ENCODE measurements around the gene LIMS4.
"Not testable (repeated sequence)": the region's sequence is repeated elsewhere in the genome, so short reads cannot be mapped to it uniquely, and the experiment has no call there.

Gene LIMS4

GRCh38 chr2:110472171-110473058 is at the start of gene LIMS4:
Gene LIMS4 (minus strand): TSS chr2:110472816. CDS start chr2:110472778, 38 bp downstream.
- not testable (repeated sequence) for DNase-seq (ENCODE audit: low read depth); H3K4me3 ChIP-seq (ENCODE audit: low read depth, low read length)

DNA sequence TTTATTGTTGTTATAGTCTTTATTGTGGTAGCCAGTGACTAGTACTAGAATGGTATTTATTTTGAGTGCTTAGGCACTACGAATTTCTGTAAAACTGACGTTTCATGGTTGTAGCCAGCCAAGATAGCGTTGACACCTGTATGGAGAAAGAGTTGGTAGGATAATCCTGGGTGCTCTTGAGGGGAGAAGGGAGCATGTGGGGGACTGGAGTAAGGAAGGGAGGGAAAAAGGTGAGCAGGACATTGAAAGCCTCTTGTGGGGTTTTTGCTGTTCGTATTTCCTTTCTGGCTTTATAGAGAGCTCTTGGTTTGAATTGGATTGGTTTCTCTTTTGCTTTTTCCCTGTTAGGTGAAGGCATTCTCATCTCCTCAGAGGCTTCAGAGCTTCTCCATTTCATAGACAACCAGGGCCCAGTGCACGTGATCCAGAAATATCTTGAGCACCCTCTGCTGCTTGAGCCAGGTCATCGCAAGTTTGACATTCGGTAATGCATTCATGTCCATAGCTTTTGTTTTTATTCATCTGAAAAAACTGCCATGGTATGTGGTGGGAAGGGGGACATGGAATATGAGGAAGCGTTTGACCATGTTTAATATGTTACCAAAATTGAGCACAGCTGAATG is 27.2 kb upstream of the LIMS4 start:
- not testable (repeated sequence) for DNase-seq (ENCODE audit: low read depth); H3K4me3 ChIP-seq (ENCODE audit: low read depth, low read length)

- not testable (repeated sequence) for H3K4me3 ChIP-seq (ENCODE audit: low read depth, low read length); DNase-seq (ENCODE audit: low read depth)
These were observed 23.4 kb upstream of the LIMS4 start for GRCh38 chr2:110496027-110496426.

GRCh38 chr2:110494488-110494887 is 21.9 kb upstream of the LIMS4 start:
- H3K4me3 ChIP-seq (ENCODE audit: low read depth, low read length); DNase-seq (ENCODE audit: low read depth): not testable (repeated sequence)

- DNase-seq (ENCODE audit: low read depth); H3K4me3 ChIP-seq (ENCODE audit: low read depth, low read length): not testable (repeated sequence)
These were observed 16.4 kb upstream of the LIMS4 start for GRCh38 chr2:110488991-110489390.

DNA sequence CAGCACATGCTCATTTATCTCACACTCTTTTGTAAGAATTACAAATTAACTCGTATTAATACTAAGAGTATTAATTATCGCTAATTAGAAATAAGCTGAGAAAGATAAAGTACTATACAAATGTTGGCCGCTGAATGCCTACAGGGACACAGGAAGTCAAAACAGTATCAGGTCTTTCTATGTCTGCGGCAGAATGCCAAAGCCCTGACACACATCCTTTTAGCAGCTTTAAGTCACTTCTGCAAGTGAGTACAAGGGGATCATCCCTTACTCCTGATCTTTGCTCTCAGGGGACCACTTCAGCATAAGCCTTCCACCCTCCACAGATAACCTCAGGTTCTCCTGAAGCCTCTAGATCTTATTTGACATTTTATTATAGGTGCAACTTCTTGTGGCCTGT is 10.1 kb upstream of the LIMS4 start:
- not testable (repeated sequence) for H3K4me3 ChIP-seq (ENCODE audit: low read depth, low read length); DNase-seq (ENCODE audit: low read depth)

- not testable (repeated sequence) for H3K4me3 ChIP-seq (ENCODE audit: low read depth, low read length); DNase-seq (ENCODE audit: low read depth)
These were observed 8.6 kb upstream of the LIMS4 start for GRCh38 chr2:110481200-110481599.

DNA sequence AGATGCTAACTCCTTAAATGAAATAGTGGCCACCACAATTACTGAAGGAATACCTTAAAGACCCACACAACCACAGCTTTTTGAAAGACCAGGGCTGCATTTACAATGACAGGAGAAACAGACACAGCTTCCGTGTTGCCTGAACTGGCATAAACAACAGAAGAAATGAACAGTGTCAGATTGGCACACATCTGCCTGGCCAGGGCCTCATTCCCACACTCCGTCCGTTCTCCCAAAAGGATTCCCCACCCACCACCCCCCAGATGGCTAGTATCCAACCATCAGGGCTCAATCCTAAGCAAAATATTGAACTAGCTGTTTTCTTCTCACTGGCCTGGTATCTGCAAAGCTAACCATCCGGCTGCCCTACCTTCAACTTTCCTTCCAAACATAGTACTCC is 7.5 kb upstream of the LIMS4 start:
- DNase-seq (ENCODE audit: low read depth); H3K4me3 ChIP-seq (ENCODE audit: low read depth, low read length): not testable (repeated sequence)

GRCh38 chr2:110477370-110477769 is 4.8 kb upstream of the LIMS4 start:
- DNase-seq (ENCODE audit: low read depth); H3K4me3 ChIP-seq (ENCODE audit: low read depth, low read length): not testable (repeated sequence)

DNA sequence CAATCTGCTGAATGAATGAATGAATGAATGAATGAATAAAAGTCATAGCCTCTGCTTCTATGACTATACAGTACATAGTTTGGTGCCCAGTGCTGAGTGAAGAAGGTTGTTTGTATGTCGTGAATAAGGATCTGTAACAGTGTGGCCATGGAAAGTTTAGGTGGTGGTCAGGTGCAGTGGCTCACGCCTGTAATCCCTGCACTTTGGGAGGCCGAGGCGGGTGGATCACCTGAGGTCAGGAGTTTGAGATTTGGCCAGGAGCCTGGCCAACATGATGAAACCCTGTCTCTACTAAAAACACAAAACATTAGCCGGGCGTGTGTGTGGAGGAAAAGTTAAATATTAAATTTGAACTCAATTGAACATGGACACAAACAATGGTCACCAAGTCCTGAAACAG is 4.3 kb upstream of the LIMS4 start:
- not testable (repeated sequence) for DNase-seq (ENCODE audit: low read depth); H3K4me3 ChIP-seq (ENCODE audit: low read depth, low read length)

- H3K4me3 ChIP-seq (ENCODE audit: low read depth, low read length); DNase-seq (ENCODE audit: low read depth): not testable (repeated sequence)
These were observed 3.2 kb upstream of the LIMS4 start for GRCh38 chr2:110475627-110476359.

- not testable (repeated sequence) for H3K4me3 ChIP-seq (ENCODE audit: low read depth, low read length); DNase-seq (ENCODE audit: low read depth)
These were observed 2.3 kb upstream of the LIMS4 start for GRCh38 chr2:110474898-110475297.

- not testable (repeated sequence) for DNase-seq (ENCODE audit: low read depth); H3K4me3 ChIP-seq (ENCODE audit: low read depth, low read length)
These were observed 393 bp upstream of the LIMS4 start for GRCh38 chr2:110473059-110473358.

- not testable (repeated sequence) for H3K4me3 ChIP-seq (ENCODE audit: low read depth, low read length); DNase-seq (ENCODE audit: low read depth)
These were observed 3.7 kb downstream of the LIMS4 start for GRCh38 chr2:110468921-110469320.

DNA sequence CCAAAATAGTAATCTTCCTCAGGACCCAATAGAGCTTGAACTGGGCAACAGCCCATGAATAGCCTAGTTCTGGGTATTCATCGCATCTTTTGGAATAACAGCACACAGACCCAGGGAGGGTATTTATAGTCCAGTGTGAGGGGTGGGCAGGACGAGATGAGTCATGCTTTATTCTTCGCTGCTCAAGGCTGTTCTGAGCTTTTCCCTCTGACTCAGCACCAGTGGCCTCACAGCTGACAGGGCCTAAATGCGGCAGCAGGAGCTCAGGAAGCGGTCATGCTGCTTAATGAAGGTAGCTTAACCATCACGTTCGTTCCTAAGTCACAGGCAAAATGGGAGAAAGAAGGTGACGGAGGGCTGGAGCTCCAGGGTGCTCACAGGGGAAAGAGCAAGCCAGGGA is 7.3 kb downstream of the LIMS4 start:
- DNase-seq (ENCODE audit: low read depth); H3K4me3 ChIP-seq (ENCODE audit: low read depth, low read length): not testable (repeated sequence)

- not testable (repeated sequence) for H3K4me3 ChIP-seq (ENCODE audit: low read depth, low read length); DNase-seq (ENCODE audit: low read depth)
These were observed 10.2 kb downstream of the LIMS4 start for GRCh38 chr2:110462458-110462857.

DNA sequence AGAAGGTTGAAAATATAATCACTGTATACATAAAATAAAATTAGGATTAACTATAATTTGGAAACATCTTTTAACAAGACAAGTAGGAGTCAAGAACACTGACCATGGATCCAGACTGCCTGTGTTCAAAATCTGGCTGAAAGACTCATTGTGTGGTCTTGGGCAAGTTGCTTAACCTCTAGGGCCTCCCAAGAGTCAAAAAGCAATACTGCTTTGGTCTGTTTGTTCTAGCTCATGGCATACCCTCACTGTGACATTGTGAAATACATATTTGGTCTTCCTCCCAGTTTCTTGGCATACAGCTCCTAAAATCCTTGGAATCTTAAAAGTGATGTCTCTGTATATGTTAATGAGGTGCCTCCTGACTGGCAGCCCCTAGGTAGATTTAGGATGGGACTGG is 12.3 kb downstream of the LIMS4 start:
- not testable (repeated sequence) for DNase-seq (ENCODE audit: low read depth); H3K4me3 ChIP-seq (ENCODE audit: low read depth, low read length)

GRCh38 chr2:110457214-110457590 is 15.4 kb downstream of the LIMS4 start:
- H3K4me3 ChIP-seq (ENCODE audit: low read depth, low read length); DNase-seq (ENCODE audit: low read depth): not testable (repeated sequence)

GRCh38 chr2:110456291-110457213 is 16.1 kb downstream of the LIMS4 start:
- H3K4me3 ChIP-seq (ENCODE audit: low read depth, low read length); DNase-seq (ENCODE audit: low read depth): not testable (repeated sequence)
